ENCODE results near the gene ACTL8. TPM values are rescaled to one million over a fixed set of nuclear protein-coding genes. Genes with fewer than 3 reads are reported as not detected.

ACTL8 gene
- total and polyA plus RNA-seq, 10 donors, result not detected

DNA sequence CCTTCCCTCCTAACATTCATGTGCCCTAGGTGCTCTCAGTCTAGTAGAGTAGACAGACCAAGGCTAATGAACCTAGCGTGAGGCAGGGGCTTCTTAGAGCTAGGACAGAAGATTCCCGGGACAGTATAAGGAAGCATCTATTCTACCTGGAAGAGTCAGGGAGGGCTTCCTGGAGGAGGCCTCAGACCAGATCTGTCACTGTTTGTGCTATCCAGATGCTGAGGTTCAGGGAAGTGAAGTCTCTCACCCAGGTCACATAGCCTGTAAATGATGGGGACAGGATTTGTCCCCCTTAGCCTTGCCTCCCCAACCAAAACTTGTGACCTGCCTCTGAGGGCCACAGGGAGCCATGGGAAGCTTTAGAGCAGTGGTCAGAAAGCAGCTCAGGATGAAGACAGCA lies 20.7 kb downstream of the ACTL8 start:
- no peaks in the 10 kb centered on the region for H3K36me3 ChIP-seq
- 70 to 92% (median 86%) methylated on average over 2 of the region's 2 CpGs for WGBS, 5 donors
- no peaks in the 10 kb centered on the region for H3K4me1 ChIP-seq
- H3K4me3 ChIP-seq, result no peak overlapping the region
- peaks cover 0 to 59% (median 0%) of the 10 kb centered on the region in 7 donors for H3K27me3 ChIP-seq (replicated peaks in 1 of 7)
- DNase-seq, result no peak
- TF ChIP-seq POLR2AphosphoS5 (IDR thresholded peaks at IDR 0.05) (no peak), POLR2A (IDR thresholded peaks at IDR 0.05) (no peak)
- TF ChIP-seq, protein P1, sequence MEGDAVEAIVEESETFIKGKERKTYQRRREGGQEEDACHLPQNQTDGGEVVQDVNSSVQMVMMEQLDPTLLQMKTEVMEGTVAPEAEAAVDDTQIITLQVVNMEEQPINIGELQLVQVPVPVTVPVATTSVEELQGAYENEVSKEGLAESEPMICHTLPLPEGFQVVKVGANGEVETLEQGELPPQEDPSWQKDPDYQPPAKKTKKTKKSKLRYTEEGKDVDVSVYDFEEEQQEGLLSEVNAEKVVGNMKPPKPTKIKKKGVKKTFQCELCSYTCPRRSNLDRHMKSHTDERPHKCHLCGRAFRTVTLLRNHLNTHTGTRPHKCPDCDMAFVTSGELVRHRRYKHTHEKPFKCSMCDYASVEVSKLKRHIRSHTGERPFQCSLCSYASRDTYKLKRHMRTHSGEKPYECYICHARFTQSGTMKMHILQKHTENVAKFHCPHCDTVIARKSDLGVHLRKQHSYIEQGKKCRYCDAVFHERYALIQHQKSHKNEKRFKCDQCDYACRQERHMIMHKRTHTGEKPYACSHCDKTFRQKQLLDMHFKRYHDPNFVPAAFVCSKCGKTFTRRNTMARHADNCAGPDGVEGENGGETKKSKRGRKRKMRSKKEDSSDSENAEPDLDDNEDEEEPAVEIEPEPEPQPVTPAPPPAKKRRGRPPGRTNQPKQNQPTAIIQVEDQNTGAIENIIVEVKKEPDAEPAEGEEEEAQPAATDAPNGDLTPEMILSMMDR (IDR thresholded peaks at IDR 0.05 in 8 of 11, conservative IDR thresholded peaks at IDR 0.05 in 3 of 11), result no peak
- intact Hi-C loops (cut with DNase I; ENCODE audit: low total_unique reads), result no loop called here
- H3K27ac ChIP-seq, result no peak overlapping the region
- no peaks in the 10 kb centered on the region for H3K9me3 ChIP-seq

DNA sequence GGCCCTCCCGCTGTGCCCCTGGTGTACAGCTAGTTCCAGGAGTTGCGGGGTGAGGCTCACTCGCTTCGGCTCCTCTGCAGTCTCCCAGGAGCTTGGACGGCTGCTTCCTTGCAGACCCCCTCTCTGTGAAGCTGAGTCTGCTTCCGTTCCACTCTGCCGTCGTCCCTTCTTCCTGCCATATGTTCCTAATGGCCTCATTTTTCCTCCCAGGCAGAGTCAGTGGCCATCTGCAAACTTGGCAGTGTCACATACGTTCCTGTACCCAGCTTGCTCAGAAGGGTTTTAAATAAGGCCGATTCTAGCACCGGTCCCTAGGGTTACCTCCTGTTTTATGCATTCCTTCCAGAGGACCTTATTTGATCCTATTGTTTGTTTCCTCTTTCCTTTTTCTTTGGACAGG lies 21.3 kb downstream of the ACTL8 start:
- H3K9me3 ChIP-seq, result no peaks in the 10 kb centered on the region
- 19 to 42% (median 41%) methylated on average over 10 to 11 of the region's 11 CpGs for WGBS, 5 donors
- H3K27ac ChIP-seq, result no peak overlapping the region
- H3K36me3 ChIP-seq, result no peaks in the 10 kb centered on the region
- H3K27me3 ChIP-seq (replicated peaks in 1 of 7), result peaks cover 0 to 59% (median 0%) of the 10 kb centered on the region in 7 donors
- no peak overlapping the region for H3K4me3 ChIP-seq
- DNase-seq, result no peak
- TF ChIP-seq POLR2A (IDR thresholded peaks at IDR 0.05) (no peak), POLR2AphosphoS5 (IDR thresholded peaks at IDR 0.05) (no peak)
- TF ChIP-seq, protein P1 (IDR thresholded peaks at IDR 0.05 in 8 of 11, conservative IDR thresholded peaks at IDR 0.05 in 3 of 11), result no peak
- no peaks in the 10 kb centered on the region for H3K4me1 ChIP-seq
- intact Hi-C loops (cut with DNase I; ENCODE audit: low total_unique reads), result no loop called here

DNA sequence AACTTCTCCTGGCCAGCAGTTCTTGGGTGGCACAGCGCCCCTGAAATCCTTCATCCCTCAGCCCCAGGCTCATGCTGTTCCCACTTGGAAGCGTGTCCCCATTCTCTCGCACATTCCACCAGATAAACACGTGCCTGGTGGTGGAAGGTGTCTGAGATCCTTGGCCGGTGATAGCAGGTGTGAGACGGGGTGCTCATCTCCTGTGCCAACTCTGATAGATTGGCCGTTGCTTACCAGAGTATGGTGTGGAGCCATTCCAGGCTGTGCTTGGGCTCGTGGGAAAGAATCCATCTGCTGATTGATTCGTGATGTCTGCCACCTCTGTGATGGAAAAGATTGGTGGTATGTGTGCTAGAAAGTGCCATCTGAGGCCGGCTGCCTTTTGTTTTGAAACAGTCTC lies 22.2 kb downstream of the ACTL8 start:
- H3K9me3 ChIP-seq, result no peaks in the 10 kb centered on the region
- no peak for DNase-seq
- TF ChIP-seq POLR2A (IDR thresholded peaks at IDR 0.05), result no peak
- TF ChIP-seq, protein P1 (IDR thresholded peaks at IDR 0.05 in 8 of 11, conservative IDR thresholded peaks at IDR 0.05 in 3 of 11), result no peak
- 69 to 75% (median 74%) methylated on average over 10 of the region's 10 CpGs for WGBS, 5 donors
- no peak overlapping the region for H3K27ac ChIP-seq
- no peaks in the 10 kb centered on the region for H3K36me3 ChIP-seq
- H3K4me1 ChIP-seq, result no peaks in the 10 kb centered on the region
- peaks cover 0 to 59% (median 0%) of the 10 kb centered on the region in 7 donors for H3K27me3 ChIP-seq (replicated peaks in 1 of 7)
- no peak overlapping the region for H3K4me3 ChIP-seq
- intact Hi-C loops (cut with DNase I; ENCODE audit: low total_unique reads), result no loop called here

DNA sequence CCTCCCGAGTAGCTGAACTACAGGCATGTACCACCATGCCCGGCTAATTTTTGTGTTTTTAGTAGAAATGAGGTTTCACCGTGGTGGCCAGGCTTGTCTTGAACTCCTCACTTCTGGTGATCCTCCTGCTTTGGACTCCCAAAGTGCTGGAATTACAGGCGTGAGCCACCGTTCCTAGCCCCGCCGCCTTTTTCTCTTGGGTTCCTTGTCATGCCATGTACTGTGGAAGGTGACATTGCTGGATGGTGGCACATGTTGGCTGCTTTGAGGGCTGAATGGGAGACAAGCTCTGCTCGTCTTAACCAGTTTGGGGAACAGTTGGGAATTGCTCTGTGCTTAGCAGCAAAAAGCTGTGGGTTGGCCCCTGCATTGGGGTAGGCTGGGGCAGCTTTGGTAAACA lies 22.7 kb downstream of the ACTL8 start:
- WGBS, 5 donors, result 85 to 90% (median 87%) methylated on average over 8 of the region's 8 CpGs
- Histone ChIP-seq H3K9me3 (no peaks in the 10 kb centered on the region), H3K27me3 (replicated peaks in 1 of 7) (peaks cover 0 to 57% (median 0%) of the 10 kb centered on the region in 7 donors), H3K4me1 (no peaks in the 10 kb centered on the region), H3K4me3 (no peak overlapping the region), H3K27ac (no peak overlapping the region), H3K36me3 (no peaks in the 10 kb centered on the region)
- no peak for TF ChIP-seq POLR2AphosphoS5 (IDR thresholded peaks at IDR 0.05)
- TF ChIP-seq POLR2A (IDR thresholded peaks at IDR 0.05), result no peak
- TF ChIP-seq, protein P1 (IDR thresholded peaks at IDR 0.05 in 8 of 11, conservative IDR thresholded peaks at IDR 0.05 in 3 of 11), result no peak
- no peak for DNase-seq
- intact Hi-C loops (cut with DNase I; ENCODE audit: low total_unique reads), result no loop called here
